Mesendoderm (in vitro differentiated cells): Measurements from ENCODE around the gene MET.

Experiments used
- DNase-seq: peaks from one replicate; pipeline ENCODE4 v3.0.0; 2013
- H2AK5ac ChIP-seq: 2 replicates; pipeline ENCODE4 v1.6.1; 2013; ENCODE audit warnings: low read length, inconsistent platforms
- H2BK120ac ChIP-seq: 2 replicates; pipeline ENCODE4 v1.6.1; 2013; ENCODE audit warnings: low read depth, mild to moderate bottlenecking, low read length, moderate library complexity, mixed read lengths
- H2BK15ac ChIP-seq: replicated peaks from 2 replicates; pipeline ENCODE4 v1.6.1; 2013; ENCODE audit warnings: low read depth, mild to moderate bottlenecking, moderate library complexity
- H2BK5ac ChIP-seq: 2 replicates; pipeline ENCODE4 v1.6.1; 2013; ENCODE audit warnings: low read length, inconsistent platforms
- H3K18ac ChIP-seq: 2 replicates; pipeline ENCODE4 v1.6.1; 2013; ENCODE audit warnings: mild to moderate bottlenecking, low read length, mixed read lengths
- H3K23ac ChIP-seq: one replicate; pipeline ENCODE4 v1.6.1; 2013; ENCODE audit warnings: low read length
- H3K27ac ChIP-seq: 2 replicates; pipeline ENCODE4 v1.5.1; 2013; ENCODE audit warnings: low read depth, mild to moderate bottlenecking, inconsistent platforms, low read length, moderate library complexity
- H3K27me3 ChIP-seq: 2 replicates; pipeline ENCODE4 v1.6.1; 2013; ENCODE audit warnings: low read length, control low read depth, mild to moderate bottlenecking, inconsistent platforms; ENCODE audit not compliant: insufficient read depth, poor library complexity
- H3K36me3 ChIP-seq: 2 replicates; pipeline ENCODE4 v1.6.1; 2013; ENCODE audit warnings: low read length, inconsistent platforms; ENCODE audit not compliant: control insufficient read depth, insufficient read depth
- H3K4ac ChIP-seq: one replicate; pipeline ENCODE4 v1.6.1; 2013; ENCODE audit warnings: low read depth, mild to moderate bottlenecking, low read length, moderate library complexity
- H3K4me1 ChIP-seq: 2 replicates; pipeline ENCODE4 v1.6.1; 2013; ENCODE audit warnings: low read depth, low read length, inconsistent platforms; ENCODE audit not compliant: control insufficient read depth
- H3K4me2 ChIP-seq: 2 replicates; pipeline ENCODE4 v1.6.1; 2013; ENCODE audit warnings: low read length
- H3K4me3 ChIP-seq: 2 replicates; pipeline ENCODE4 v1.5.1; 2013; ENCODE audit warnings: mild to moderate bottlenecking, low read length
- H3K56ac ChIP-seq: one replicate; pipeline ENCODE4 v1.6.1; 2013; ENCODE audit warnings: low read length
- H3K79me1 ChIP-seq: 2 replicates; pipeline ENCODE4 v1.6.1; 2013; ENCODE audit warnings: low read length, inconsistent platforms
- H3K79me2 ChIP-seq: 2 replicates; pipeline ENCODE4 v1.6.1; 2013; ENCODE audit warnings: mild to moderate bottlenecking, low read length; ENCODE audit not compliant: control insufficient read depth, insufficient read depth
- H3K9ac ChIP-seq: 2 replicates; pipeline ENCODE4 v1.6.1; 2013; ENCODE audit warnings: low read length, inconsistent platforms
- H4K5ac ChIP-seq: one replicate; pipeline ENCODE4 v1.6.1; 2013; ENCODE audit warnings: low read length
- H4K8ac ChIP-seq: one replicate; pipeline ENCODE4 v1.6.1; 2013; ENCODE audit warnings: low read depth, mild to moderate bottlenecking, control low read depth, low read length, moderate library complexity
- WGBS: extraction: QIAGEN DNeasy Blood & Tissue Kit; methylation state at CpG from one replicate; pipeline ENCODE4 v1.1.7; 2013; ENCODE audit warnings: low lambda C conversion rate, missing lambda C conversion rate; ENCODE audit not compliant: insufficient coverage; ENCODE audit errors: extremely low coverage; 5-methylcytosine and 5-hydroxymethylcytosine counted together

Gene MET

GRCh38 chr7:116734710-116735109 is 62.7 kb downstream of the MET start:
- Histone ChIP-seq H4K5ac (no peak overlapping the region), H2AK5ac (no peak overlapping the region), H3K4me2 (no peak overlapping the region), H3K4me3 (no peak overlapping the region), H3K36me3 (no peaks in the 10 kb centered on the region), H2BK5ac (no peak overlapping the region), H4K8ac (no peak overlapping the region), H3K56ac (no peak overlapping the region), H3K79me1 (no peaks in the 10 kb centered on the region), H3K4me1 (no peaks in the 10 kb centered on the region), H3K18ac (no peak overlapping the region), H3K4ac (no peak overlapping the region), H2BK15ac (no peak overlapping the region), H3K23ac (no peak overlapping the region), H3K79me2 (no peaks in the 10 kb centered on the region), H3K27ac (no peak overlapping the region), H3K9ac (no peak overlapping the region), H2BK120ac (no peak overlapping the region), H3K27me3 (no peaks in the 10 kb centered on the region)
- no CpG with 5 or more reads among the region's 6 CpGs for WGBS
- no peak for DNase-seq

- Histone ChIP-seq H3K23ac (no peak overlapping the region), H4K5ac (no peak overlapping the region), H3K27ac (no peak overlapping the region), H3K27me3 (no peaks in the 10 kb centered on the region), H3K79me2 (no peaks in the 10 kb centered on the region), H3K4me1 (no peaks in the 10 kb centered on the region), H3K9ac (no peak overlapping the region), H3K4me3 (no peak overlapping the region), H2BK5ac (no peak overlapping the region), H3K4me2 (no peak overlapping the region), H3K36me3 (no peaks in the 10 kb centered on the region), H3K18ac (no peak overlapping the region), H3K4ac (no peak overlapping the region), H4K8ac (no peak overlapping the region), H2AK5ac (no peak overlapping the region), H2BK15ac (no peak overlapping the region), H2BK120ac (no peak overlapping the region), H3K56ac (no peak overlapping the region), H3K79me1 (no peaks in the 10 kb centered on the region)
- WGBS: no CpG with 5 or more reads among the region's 8 CpGs
- no peak for DNase-seq
These were observed 65.1 kb downstream of the MET start for GRCh38 chr7:116736927-116737715.

GRCh38 chr7:116738378-116738777 is 66.4 kb downstream of the MET start:
- Histone ChIP-seq H3K36me3 (no peaks in the 10 kb centered on the region), H3K79me2 (no peaks in the 10 kb centered on the region), H3K18ac (no peak overlapping the region), H4K5ac (no peak overlapping the region), H3K27ac (no peak overlapping the region), H2BK120ac (no peak overlapping the region), H2BK15ac (no peak overlapping the region), H3K56ac (no peak overlapping the region), H3K4me2 (no peak overlapping the region), H3K4me3 (no peak overlapping the region), H3K23ac (no peak overlapping the region), H2AK5ac (no peak overlapping the region), H2BK5ac (no peak overlapping the region), H3K4me1 (no peaks in the 10 kb centered on the region), H3K9ac (no peak overlapping the region), H4K8ac (no peak overlapping the region), H3K79me1 (no peaks in the 10 kb centered on the region), H3K4ac (no peak overlapping the region), H3K27me3 (no peaks in the 10 kb centered on the region)
- DNase-seq: no peak
- no CpG with 5 or more reads among the region's 1 CpG for WGBS

DNA sequence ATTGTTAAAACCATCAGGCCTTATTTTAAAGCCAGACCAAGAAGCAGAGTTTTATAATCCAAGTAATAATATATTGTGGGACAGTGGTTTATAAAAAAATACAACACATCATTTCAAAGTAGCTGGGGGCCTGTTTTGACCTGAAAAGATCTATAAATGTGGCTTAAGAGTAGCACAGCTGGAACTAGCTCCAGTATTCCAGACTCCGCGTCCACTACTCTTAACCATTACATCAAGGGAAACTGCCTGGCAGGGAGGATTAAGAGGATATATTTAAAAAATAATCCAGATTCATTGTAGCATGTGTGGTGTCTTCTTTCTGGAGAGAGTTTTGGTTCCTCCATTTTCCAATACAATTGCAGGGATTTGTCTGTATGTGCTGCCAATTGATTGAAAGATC is 67.3 kb downstream of the MET start:
- Histone ChIP-seq H3K4ac (no peak overlapping the region), H3K9ac (no peak overlapping the region), H3K36me3 (no peaks in the 10 kb centered on the region), H3K18ac (no peak overlapping the region), H3K27ac (no peak overlapping the region), H3K79me1 (no peaks in the 10 kb centered on the region), H2BK15ac (no peak overlapping the region), H2BK120ac (no peak overlapping the region), H3K27me3 (no peaks in the 10 kb centered on the region), H4K5ac (no peak overlapping the region), H2AK5ac (no peak overlapping the region), H3K79me2 (no peaks in the 10 kb centered on the region), H3K4me2 (no peak overlapping the region), H3K56ac (no peak overlapping the region), H4K8ac (no peak overlapping the region), H3K23ac (no peak overlapping the region), H3K4me1 (no peaks in the 10 kb centered on the region), H3K4me3 (no peak overlapping the region), H2BK5ac (no peak overlapping the region)
- no CpG with 5 or more reads among the region's 2 CpGs for WGBS
- DNase-seq: no peak

DNA sequence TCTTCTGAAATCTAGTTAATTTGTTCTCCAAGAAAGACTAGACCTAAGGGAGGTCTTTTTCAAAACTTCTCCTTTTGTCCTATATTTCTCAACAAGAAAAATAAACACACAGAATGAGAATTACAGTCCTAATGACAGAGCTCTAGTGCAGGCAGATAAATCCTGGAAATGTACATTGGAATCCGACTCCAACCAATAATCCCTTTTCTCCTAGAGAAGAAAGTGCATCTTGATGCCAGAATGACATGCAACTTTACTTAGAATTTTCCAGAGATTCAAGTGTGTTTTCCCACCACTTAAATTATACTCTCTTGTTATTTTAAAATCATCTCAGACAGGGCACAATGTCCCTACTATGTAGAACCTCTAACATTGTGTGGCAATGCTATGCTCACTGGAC is 68.2 kb downstream of the MET start:
- Histone ChIP-seq H3K27ac (no peak overlapping the region), H3K36me3 (no peaks in the 10 kb centered on the region)
- no CpG with 5 or more reads among the region's 1 CpG for WGBS

More for the DNA sequence above, 68.2 kb downstream of the MET start:
- Histone ChIP-seq H2BK15ac (no peak overlapping the region), H3K27me3 (no peaks in the 10 kb centered on the region), H3K79me1 (no peaks in the 10 kb centered on the region), H3K4me1 (no peaks in the 10 kb centered on the region), H3K79me2 (no peaks in the 10 kb centered on the region), H3K4ac (no peak overlapping the region), H3K56ac (no peak overlapping the region), H3K4me3 (no peak overlapping the region), H3K4me2 (no peak overlapping the region), H2BK120ac (no peak overlapping the region), H4K8ac (no peak overlapping the region), H2BK5ac (no peak overlapping the region), H3K23ac (no peak overlapping the region), H2AK5ac (no peak overlapping the region), H3K9ac (no peak overlapping the region), H4K5ac (no peak overlapping the region), H3K18ac (no peak overlapping the region)
- DNase-seq: no peak
